Left lobe of liver (tissue), 2 donors: Measurements from ENCODE around the gene NUMB. TPM values are rescaled to one million over a fixed set of nuclear protein-coding genes. Genes with fewer than 3 reads are reported as not detected.

ENCODE experiments used
- ATAC-seq: fragments of 200-7000 bp; cut with Tn5 transposase; one replicate; pipeline ENCODE4 v1.9.1; 2020; ENCODE audit warnings: mild to moderate bottlenecking, moderate library complexity
- DNase-seq: peaks from one replicate; pipeline ENCODE4 v3.0.0-alpha.2; 2020; ENCODE audit warnings: low spot score
- total RNA-seq: library from RNA; stranded (reverse); gene quantifications from one replicate; pipeline ENCODE4 v1.2.1, GENCODE V29; 2021
- donor health status: DM: no; HTN: no; CAD: no; lungs with moderate emphysema.
- donor health status: DM: no; HTN: yes; CAD: no.

NUMB gene
- total RNA-seq, 1 donor from 2014 or later, result 41.9 TPM

DNA sequence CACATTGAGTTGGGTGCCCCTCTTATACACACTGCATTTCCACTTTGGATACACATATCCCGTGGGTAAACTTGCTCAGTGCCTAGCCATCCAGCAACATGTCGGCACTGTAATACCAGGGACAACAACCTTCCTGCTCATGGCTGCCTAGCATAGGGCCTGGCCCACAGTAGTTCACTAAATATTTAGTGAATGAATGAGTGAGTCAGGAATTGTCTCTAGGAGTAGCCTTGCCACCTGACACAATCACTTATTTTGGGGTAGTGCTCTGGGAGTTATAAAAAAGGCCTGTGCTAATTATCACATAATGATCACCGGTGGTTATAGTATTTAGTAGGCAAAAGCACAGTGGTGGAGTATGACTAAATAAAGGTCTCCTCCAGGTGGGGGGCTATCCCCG, 8.5 kb upstream of the NUMB start:
- DNase-seq, result no peak
- ATAC-seq, result no peak

DNA sequence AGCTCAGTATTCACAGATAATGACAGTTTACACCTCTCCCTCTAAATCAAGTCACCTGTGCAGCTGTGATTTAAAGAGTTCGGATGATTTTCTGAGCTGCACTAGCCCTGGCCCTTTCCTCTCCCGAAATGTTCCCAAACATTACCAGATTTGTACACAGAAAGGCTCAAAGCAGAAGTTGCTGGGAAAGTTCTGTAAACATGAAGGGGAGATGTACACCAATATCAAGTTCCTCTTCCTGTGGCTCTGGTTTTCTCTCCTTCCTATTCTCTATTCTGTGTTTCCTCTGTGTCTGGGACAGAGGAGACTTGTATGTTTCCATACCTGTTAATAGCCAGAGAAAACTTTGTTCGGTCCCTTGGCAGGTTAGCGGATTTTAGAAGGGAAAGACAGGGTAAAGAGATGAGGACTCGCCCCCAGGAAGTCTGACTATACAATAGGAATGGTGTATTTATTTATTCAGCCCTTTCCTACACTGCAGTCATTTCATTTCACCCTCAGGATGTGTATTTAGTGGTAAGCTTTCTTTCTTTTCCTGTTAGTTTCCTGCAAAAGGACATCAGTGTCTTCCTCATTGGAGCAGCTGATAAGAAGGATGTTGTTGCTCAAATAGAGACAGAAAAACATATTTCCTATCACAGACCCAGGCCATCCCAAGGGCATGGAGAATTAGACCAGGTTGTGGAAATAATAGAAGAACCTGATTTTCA, 7.6 kb upstream of the NUMB start:
- no peak for ATAC-seq
- no peak for DNase-seq

DNA sequence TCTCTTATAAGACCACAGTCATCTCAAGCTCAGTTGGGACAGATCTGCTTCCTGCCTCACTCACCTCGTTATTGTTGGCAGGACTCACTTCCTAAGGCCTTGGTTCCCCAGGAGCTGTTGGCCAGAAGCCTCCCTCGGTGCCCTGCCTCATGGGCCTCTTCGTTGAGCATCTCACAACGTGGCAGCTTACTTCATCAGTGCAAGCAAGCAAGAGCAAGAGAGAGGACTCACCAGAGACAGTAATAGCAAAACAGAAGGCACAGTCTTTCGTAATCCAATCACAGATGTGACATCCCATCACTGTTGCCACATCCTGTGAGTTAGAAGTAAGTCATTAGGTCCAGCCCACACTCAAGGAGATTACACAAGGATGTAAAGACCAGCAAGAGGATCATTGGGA, 5.1 kb upstream of the NUMB start:
- ATAC-seq, result peak; percentile 1
- peak; percentile 60 for DNase-seq

DNA sequence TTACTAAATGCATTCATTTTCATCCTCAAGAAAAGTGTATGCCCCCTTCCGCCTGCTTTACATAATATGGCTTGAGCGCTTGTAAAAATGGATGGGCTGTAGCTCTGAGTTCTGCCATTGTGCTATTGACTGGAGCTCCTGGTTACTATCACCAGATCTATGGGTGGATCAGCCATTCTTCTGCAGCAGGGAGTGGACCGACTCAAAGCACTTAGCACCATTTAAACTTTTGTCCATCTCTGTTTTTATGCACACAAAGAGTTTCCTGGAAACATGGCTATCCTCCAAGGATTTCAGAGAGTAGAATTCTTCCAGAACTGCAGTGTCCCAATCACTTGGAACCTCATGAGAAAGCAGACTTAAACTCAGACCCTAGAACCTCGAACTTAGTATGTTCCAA, 4.5 kb upstream of the NUMB start:
- no peak for DNase-seq
- ATAC-seq, result peak; percentile 1

DNA sequence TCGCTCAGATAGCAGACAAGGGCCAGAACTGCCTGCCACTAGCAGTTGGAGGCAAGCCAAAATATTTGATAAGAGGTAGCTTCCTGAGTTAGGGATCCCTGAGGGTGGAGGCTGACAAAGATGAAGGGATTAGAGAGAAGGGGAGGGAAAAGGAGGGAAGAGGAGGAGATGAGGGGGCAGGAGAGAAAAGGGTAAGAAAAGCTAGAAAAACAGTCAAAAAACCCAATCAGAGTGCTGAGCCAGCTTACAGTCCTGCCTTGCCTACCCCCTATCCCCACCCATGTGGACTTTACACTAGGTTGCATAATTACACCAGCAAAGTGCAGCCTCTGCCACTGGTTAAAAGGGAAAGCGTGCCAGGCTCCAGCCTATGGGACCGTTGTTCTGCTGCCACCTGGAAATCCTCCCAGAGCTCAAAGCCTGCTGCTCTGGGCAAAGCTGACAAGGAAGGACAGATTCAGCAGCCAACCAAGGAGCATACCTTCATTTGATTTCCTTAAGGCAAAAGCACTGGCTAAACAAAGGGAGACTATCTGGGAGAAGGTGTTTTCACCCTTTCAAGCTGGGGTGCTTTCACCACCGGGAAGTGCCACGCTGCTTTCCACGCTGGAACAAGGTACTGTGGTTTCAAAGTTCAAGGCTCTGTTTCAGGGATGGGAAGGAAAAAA, 3.8 kb upstream of the NUMB start:
- ATAC-seq (peak; percentile 65), DNase-seq (peak; percentile 94)

DNA sequence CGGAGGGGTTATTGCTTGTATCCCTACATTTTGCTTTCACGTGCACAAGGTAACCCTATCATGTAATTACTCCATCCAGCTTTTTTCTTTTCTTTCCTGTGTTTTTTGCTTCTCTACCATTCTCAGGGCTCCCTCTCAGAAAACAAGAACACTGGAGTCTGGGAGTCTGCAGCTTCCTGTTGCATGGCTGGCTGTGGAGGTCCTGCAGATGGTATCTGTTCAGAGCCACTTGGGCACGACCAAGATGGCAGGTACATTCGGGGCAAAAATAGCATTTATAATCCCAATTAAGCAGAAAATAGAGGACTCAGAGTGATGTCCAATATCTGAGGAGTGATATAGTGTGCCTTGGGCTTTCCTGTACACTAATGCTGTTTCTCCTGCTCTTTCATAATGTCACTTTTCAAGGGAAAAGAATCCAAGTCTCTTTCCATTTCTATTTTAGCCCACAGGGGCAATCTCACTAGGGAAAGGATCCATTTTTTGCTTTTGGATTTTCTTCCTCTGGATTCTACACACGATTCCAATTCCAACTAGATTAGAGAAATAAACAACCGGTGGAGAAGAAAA, 3.2 kb upstream of the NUMB start:
- ATAC-seq (no peak), DNase-seq (no peak)

DNA sequence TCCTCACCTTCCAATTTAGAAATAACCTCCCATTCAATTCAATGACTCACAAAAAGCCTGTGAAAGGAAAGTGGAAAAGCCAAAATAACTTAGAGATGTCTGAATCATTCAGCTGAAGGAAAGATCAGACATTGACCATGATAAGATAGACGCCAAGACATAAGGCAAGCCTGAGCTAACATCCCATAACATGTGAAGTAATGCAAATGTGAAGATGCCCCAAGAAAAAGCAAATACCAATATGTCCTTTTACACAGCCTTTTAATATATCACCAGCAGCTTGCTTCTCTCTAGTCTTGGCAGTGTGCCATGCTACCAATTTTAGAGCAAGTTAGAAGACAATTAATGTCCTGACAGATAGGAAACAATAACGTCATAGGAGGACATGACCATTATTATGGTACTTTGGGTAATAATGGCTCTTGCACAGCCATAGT, 2.4 kb upstream of the NUMB start:
- ATAC-seq (no peak), DNase-seq (no peak)

DNA sequence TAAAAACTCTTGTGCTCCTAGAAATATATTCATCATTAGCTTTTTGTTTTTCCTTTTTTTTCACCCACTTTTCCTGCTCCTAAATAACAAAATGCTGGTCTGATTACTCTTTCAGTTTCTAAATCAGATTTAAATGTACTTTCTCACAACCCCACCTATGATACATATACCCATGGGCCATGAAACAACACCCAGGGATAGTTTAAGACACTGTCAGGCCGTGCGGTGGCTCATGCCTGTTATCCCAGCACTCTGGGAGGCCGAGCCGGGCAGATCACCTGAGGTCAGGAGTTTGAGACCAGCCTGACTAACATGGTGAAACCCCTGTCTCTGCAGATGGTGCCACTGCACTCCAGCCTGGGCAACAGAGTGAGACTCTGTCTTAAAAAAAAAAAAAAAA, 1.6 kb upstream of the NUMB start:
- DNase-seq (no peak), ATAC-seq (no peak)

DNA sequence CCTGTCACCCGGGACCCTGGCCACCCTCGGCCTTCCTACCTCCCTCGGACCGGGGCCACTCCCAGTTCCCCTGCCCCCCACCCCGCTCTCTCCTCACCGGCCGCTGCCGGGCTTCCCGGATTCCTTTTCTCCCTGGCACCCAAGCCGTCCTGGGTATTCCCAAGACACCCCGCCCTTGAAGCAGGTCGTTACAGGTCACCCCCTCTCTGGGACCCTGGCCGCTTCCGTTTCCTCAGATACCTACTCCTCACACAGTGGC, 493 bp downstream of the NUMB start:
- peak; percentile 14 for ATAC-seq
- no peak for DNase-seq

DNA sequence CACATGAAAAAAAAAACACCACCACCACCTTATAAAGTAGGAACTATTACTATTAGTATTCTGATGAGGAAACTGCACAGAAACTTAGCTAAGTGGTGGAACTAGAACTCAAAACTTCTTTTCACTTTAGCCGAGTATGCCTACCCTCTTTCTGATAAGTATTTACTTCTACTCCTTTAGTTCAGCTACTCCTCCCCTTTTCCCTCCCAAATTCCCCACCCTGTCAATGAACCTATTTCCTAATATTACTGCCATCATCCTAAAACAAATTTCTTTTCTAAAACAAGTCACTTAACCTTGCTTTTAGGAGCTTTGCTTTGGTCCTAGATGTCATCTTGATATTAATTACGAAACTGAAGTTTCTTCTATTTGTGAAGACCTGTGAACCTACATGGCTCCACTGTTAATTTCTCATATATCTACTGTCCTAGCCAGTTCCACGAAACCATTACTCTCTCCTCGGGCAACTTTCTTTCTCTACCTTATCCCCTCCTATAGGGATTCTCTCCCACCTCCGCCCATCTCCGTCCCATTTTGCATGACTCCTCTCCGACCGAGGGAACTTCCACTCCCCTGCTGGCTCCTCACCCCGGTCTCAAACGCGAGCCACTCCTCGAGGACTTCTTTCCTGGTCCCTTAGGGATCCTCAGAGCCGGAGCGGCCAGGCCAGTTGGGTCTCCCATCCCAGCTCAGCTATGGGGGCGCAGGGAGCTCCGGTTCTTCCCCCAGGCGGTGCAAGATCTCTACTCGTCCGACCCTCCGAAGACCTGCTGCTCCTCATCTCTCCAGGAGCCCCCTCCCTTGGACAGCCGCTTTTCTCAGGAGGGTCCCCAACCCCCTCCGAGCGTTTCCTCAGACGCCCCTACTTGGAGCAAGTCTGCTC, 1.1 kb downstream of the NUMB start:
- ATAC-seq, result no peak

DNA sequence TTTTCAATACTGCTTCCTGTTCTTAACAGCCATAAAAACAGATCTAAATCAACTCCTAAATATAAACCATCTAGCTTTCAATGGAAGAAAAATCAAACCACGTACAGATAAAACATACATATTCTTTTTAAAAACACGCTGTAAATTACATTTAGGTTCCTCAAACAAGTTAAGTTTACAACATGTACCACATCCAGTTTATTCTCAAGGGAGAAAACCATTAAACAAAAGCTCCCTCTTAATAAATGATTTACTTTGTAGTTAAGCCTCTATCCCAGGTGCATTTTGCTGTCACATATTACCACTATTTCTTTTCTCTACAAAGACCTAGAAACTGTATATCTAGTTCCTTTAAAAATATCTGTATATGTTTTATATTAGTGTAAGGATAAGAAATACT, 3.1 kb downstream of the NUMB start:
- no peak for ATAC-seq

More for the DNA sequence above, 1.1 kb downstream of the NUMB start:
- DNase-seq, result peak; percentile 62

DNA sequence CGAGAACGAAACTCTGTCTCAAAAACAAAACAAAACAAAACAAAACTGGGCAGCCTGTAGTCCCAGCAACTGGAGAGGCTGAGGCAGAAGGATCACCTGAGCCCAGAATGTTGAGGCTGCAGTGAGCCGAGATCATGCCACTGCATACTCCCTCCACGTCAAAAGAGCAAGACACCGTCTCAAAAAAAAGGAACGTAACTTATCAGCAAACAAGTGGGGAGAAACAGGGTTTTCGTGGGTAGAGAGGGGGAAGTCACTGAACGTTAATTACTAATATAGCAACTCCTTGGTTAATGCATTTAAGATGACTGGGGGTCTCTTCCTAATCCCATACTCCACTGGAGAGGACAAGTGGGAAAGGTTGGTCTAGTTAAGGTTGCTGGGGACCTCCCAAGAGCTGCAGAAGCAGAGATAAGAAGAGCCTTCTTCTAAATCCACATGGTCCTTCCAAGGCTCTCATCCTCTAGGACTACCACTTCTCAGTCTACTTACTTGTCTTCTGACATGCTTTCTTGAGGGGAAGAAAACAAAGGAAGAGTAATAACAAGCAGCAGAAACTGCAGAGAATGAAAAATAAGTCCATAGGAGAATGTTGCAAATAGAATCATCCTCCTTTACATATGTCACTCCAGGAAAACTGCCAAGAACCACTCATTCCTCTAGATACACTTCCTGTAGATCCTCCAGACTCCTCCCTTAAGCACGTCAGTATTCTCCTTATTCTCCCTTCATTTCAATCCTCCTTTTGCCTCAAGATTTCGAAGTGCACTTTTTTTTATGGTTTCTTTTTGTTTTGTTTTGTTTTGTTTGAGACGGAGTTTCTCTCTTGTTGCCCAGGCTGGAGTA, 5.8 kb downstream of the NUMB start:
- no peak for DNase-seq
- ATAC-seq, result no peak

More for the DNA sequence above, 3.1 kb downstream of the NUMB start:
- DNase-seq, result no peak

DNA sequence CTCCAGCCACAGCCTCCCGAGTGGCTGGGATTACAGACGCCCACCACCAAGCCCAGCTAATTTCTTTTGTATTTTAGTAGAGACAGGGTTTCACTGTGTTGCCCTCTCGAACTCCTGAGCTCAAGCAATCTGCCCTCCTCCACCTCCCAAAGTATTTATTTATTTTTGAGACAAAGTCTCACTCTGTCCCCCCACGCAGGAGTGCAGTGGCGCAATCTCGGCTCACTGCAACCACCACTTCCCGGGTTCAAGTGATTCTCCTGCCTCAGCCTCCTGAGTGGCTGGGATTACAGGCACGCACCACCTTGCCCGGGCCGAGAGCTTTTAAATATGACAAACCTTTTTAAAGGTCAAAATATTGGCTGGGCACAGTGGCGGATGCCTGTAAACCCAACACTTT, 14.6 kb downstream of the NUMB start:
- DNase-seq, result no peak
- ATAC-seq, result peak; percentile 81

DNA sequence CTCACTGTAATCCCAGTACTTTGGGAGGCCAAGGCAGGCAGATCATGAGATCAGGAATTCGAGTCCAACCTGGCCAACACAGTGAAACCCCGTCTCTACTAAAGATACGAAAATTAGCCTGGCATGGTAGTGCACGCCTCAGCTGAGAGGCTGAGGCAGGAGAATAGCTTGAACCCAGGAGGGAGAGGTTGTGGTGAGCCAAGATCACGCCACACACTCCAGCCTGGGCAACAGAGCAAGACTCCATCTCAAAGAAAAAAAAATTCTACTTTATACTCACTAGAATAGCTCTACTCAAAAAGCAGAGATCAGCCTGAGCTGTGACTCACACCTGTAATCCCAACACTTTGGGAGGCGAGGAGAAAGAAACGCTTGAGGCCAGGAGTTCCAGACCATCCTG, 17.1 kb downstream of the NUMB start:
- DNase-seq (no peak), ATAC-seq (no peak)

DNA sequence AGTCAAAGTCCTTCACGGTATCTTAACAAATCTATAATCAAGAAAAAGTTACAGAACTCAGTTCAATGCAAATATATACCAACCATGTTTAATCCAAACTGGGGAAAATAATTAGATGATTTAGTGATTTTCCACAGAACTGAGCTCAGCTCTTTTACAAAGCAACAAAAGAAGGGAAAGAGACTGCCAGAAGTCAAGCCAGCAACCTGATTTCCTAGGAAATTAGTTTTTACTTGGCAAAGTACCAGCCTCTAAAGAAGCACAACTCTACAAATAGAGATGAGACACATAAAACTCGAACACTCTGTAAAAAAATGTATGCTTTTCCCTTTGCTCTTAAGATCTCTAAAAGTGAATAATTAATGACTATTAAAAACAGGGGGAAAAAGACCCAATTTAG, 19.4 kb downstream of the NUMB start:
- no peak for DNase-seq
- ATAC-seq, result no peak

DNA sequence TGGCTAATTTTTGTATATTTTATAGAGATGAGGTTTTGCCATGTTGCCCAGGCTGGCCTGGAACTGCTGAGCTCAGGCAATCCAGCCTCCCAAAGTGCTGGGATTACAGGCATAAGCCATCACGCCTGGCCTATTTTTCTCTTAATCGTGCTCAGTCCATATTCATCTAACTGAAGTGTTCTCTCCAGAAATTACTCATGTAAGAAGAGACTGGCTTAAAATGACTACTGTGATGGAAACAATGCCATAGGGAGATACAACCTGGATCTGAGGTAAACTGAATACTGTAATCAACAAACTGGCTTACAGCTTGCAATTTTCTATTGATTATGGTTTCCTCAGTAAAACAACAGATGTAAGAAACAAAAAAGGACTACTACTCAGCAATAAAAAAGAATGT, 21.1 kb downstream of the NUMB start:
- DNase-seq (no peak), ATAC-seq (no peak)

DNA sequence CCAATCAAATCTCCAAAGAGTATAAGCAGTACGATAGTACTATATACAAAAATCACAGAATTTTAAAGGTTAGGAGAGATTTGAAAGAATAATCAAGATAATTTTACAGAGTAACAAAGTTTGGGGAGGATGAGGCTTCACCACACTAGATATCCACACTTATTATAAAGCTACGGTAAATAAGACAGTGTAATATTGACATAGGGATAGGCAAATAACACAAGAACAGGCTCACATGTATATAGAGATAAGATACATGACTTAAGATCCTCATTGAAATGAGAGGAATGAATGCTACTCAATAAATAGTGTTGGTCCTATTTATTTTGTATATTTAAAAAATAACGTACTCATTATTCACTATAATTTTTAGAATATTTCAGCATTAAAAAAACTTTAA, 26.2 kb downstream of the NUMB start:
- ATAC-seq (no peak), DNase-seq (no peak)

DNA sequence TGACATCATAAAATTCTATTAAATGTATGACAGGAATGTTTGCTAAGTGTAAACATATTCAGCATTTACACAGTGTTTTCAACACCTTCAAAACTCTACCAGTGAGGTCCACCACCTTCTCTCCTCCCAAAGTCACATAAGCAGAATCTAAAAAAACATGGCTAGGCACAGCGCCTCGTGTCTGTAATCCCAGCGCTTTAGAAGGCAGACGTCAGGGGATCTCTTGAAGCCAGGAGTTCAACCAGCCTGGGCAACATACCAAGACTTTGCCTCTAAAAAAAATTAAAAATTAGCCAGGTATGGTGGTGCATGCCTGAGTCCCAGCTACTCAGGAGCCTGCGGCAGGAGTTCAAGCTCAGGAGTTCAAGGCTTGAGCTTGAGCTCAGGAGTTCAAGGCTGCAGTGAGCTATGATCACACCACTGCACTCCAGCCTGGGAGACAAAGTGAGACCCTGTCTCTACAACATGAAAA, 30.0 kb downstream of the NUMB start:
- DNase-seq, result peak; percentile 85

DNA sequence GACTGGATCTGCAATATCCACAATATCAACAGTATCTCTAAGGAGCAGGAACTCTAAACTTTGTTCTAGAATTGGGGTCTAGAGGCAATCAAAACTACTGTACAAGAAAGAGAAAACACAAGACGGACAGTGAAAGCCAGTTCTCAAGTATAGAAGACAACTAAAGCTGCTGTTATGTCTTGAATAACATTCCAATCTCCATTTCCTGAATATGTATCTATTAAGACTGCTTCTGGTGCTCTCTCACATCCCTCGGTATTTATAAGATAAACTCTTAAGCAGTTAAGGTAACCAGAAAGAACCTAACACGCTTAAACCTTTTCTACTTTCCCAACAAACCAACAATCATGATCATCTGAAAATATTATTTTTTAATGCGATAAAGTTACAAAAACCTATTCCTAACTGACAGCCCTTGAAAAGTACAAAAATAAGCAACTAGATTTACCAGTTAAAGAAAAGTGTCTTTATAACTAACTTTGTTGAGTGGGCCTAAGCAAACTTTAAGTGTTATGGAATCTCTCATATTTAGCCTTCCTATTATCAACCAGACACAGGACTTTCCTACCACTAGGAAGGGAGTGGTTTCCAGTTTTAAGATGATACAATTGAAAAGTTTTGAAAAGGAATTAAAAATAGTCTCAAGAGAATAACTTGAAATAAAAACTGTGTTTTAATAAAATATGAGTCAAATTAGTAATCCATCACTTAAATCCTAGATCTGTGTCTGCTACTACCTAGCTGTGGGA, 30.7 kb downstream of the NUMB start:
- ATAC-seq, result no peak
- DNase-seq, result no peak

More for the DNA sequence above, 30.0 kb downstream of the NUMB start:
- ATAC-seq, result peak; percentile 92

DNA sequence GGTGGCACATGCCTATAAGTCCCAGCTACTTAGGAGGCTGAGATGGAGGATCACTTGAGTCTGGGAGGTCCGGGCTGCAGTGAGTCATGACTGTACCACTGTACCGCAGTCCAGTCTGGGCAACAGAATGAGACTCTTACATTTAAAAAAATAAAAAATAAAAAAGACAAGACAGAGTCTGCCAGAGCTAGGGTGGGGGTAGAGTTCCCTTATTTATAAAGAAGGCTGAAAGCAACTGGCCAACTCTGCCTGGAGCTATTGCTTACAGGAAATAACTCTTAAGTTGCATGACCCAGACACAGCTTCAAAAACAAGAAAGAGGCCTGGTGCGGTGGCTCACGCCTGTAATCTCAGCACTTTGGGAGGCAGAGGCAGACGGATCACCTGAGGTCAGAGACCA, 31.5 kb downstream of the NUMB start:
- DNase-seq (no peak), ATAC-seq (no peak)
